Muscle layer of duodenum (tissue), 2 donors: Measurements from ENCODE around the gene TTLL11.

Source experiments
- H3K27ac ChIP-seq: one replicate; pipeline ENCODE4 v1.7.0; 2013; ENCODE audit warnings: mild to moderate bottlenecking, low read length
- H3K27me3 ChIP-seq: one replicate; pipeline ENCODE4 v1.7.0; 2013; ENCODE audit warnings: low read depth, mild to moderate bottlenecking, control low read depth, low read length
- H3K36me3 ChIP-seq, 2 donors: one replicate each; pipeline ENCODE4 v1.7.0; 2013; ENCODE audit warnings: low read length in 2 of 2, control low read depth in 1 of 2, mild to moderate bottlenecking in 1 of 2; ENCODE audit not compliant: insufficient read depth in 2 of 2, control insufficient read depth in 1 of 2
- H3K4me1 ChIP-seq, 2 donors: one replicate each; pipeline ENCODE4 v1.7.0; 2013; ENCODE audit warnings: low read length in 2 of 2, mild to moderate bottlenecking in 2 of 2, control low read depth in 1 of 2, moderate library complexity in 1 of 2; ENCODE audit not compliant: insufficient read depth in 2 of 2, control insufficient read depth in 1 of 2
- H3K4me3 ChIP-seq, 2 donors: one replicate each; pipeline ENCODE4 v1.7.0; 2013; ENCODE audit warnings: low read length in 2 of 2, low read depth in 1 of 2, mild to moderate bottlenecking in 1 of 2
- H3K9me3 ChIP-seq, 2 donors: one replicate each; pipeline ENCODE4 v1.7.0; 2013; ENCODE audit warnings: low read length in 2 of 2, control low read depth in 1 of 2, mild to moderate bottlenecking in 1 of 2; ENCODE audit not compliant: control insufficient read depth in 1 of 2
- donor health status: healthy.

The TTLL11 gene

DNA sequence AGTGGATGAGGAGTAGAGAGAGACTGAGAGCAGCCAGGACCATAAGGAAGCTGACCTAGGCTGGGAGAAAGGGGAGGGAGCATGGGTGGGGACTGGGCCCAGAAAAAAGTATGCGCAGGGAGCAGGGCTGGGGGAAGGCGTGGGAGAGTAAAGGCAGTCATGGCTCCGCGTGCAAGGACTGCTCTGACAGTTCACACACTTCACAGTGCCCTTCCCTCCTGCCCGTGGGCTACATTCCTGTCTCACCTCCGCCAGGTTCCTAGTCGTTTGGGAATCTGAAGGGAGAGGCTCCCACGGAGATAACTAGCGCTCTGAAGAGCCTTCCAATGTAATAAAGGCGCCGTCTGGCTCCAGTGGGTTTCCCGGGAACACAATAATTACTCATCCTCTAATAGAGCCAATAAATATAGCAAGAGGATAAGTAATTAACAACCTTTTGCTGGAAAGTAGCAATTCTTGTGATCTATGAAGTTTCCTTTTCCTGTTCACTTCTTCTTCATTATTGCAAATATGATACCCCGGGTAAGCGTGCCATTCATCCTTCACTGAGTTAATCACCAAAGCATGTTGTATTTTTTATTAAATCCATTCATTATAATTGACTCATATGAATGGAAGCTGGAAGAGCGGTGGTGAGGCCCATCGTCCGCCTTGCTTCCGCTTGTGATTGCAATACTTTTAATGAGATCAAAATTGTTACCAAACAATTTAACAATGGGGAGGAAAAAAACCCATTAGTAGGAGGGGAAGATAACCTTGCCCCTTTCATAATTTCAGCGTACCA lies 39.3 kb downstream of the TTLL11 start:
- H3K36me3 ChIP-seq = peaks cover 0 to 3% of the 10 kb centered on the region in 2 donors
- no peak overlapping the region for H3K27ac ChIP-seq
- H3K27me3 ChIP-seq = no peaks in the 10 kb centered on the region
- H3K4me3 ChIP-seq = no peak overlapping the region
- H3K4me1 ChIP-seq = no peaks in the 10 kb centered on the region
- H3K9me3 ChIP-seq = no peaks in the 10 kb centered on the region

DNA sequence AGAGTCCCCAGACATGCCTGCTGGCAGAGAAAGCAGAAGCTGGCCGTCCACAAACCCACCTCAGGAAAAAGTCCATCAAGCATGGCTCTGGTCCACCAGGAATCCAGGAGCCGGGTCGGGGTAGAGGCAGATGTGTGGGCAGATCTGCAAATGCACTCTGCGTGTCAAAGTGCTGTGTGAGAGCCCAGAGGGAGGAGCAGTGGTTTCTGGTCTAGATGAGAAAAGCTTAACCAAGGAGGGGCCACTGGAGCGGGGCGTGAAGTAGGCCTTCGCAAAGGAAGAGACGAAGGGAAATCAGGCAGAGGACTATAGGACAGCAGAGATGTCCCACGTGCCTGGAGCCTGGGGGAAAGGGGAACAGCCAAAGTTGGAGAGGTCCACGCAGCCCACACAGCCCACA lies 40.0 kb downstream of the TTLL11 start:
- Histone ChIP-seq H3K4me1 (no peaks in the 10 kb centered on the region), H3K9me3 (no peaks in the 10 kb centered on the region), H3K27ac (no peak overlapping the region), H3K27me3 (no peaks in the 10 kb centered on the region), H3K36me3 (peaks cover 0 to 3% of the 10 kb centered on the region in 2 donors), H3K4me3 (no peak overlapping the region)

DNA sequence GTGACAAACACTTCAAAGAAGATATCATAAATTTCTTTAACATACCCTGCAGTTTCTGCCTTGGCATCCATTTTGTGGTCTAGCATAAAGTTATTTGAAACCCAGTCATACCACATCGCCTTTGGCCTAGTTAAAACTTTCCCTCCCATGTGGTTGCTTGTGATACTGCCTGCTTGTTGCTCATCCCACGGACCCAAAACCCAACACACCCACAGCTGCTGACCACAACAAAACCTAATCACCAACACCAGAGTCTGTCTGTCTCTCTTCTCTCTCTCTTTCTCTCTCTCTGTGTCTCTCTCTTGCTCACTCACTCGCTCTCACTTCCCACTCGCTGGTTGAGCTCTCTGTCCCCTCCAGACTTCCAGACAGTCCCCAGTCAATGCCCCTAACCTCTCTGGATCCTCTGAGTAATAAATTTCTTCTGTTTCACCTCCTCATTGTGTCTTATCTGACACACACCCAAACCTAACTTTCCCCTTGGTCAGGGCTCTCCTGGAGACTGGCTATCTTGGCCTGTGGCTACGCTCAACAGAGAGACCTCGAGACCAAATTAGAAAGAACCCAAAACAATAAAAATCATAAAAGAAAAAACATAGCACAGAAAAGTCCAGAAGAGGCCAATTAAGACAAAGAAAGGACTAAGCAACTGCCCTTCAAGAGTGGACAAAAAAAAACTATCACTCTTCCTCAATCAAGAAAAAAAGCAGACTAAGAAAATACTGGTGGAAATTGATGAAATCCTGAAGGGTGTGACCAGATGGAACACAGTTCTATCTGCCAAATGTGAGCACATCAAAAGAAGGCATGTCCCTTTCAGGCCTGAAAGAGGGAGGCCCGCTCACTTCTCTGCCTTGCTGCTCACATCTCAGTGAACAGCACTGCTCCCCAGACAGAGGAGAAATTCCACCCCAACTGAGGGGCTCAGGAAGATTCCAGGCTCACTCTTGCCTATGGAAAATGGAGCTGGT lies 41.5 kb downstream of the TTLL11 start:
- Histone ChIP-seq H3K27ac (no peak overlapping the region), H3K36me3 (peaks cover 0 to 3% of the 10 kb centered on the region in 2 donors), H3K27me3 (no peaks in the 10 kb centered on the region), H3K4me3 (no peak overlapping the region), H3K9me3 (no peaks in the 10 kb centered on the region), H3K4me1 (no peaks in the 10 kb centered on the region)

GRCh38 chr9:122050167-122050566 lies 42.9 kb downstream of the TTLL11 start:
- H3K36me3 ChIP-seq = no peaks in the 10 kb centered on the region
- H3K27me3 ChIP-seq = no peaks in the 10 kb centered on the region
- no peak overlapping the region for H3K27ac ChIP-seq
- no peaks in the 10 kb centered on the region for H3K9me3 ChIP-seq
- no peak overlapping the region for H3K4me3 ChIP-seq
- no peaks in the 10 kb centered on the region for H3K4me1 ChIP-seq

- Histone ChIP-seq H3K4me1 (peaks cover 0 to 11% of the 10 kb centered on the region in 2 donors), H3K36me3 (peaks cover 0 to 15% of the 10 kb centered on the region in 2 donors), H3K27me3 (no peaks in the 10 kb centered on the region), H3K9me3 (no peaks in the 10 kb centered on the region), H3K27ac (no peak overlapping the region), H3K4me3 (no peak overlapping the region)
Observed at GRCh38 chr9:122042056-122042455, 51.1 kb downstream of the TTLL11 start.

DNA sequence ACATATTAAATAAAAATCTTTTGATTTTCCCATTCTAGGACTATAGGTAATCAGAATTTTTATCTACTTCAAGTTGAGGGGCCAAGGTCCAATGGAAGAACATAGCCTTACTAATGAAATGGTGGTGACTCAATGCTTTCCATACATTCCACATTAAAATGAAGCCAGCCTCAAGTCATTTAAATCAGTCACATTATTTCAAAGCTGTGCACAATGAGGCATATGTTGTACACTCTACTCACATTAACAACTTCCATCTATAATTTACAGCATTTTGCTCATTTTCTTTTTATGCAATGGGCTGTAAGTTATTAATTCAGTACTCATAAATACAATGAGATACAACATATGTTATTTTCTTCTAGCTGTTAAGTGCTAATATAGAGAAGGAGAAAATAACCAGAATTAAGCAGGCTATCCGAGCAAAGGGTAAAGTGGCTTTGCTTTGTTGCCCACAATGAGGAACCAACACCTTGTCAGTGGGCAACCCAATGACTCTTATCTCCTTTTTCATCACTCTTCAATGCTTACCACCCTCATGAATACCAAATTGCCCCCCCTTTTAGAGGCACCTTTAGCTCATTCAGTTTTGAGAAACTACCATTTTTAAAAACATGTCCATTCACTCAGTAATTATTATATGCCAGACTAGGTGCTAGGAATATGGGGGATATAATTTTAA lies 52.4 kb downstream of the TTLL11 start:
- Histone ChIP-seq H3K27ac (no peak overlapping the region), H3K4me1 (peaks cover 0 to 11% of the 10 kb centered on the region in 2 donors)

GRCh38 chr9:122039234-122039633 lies 53.9 kb downstream of the TTLL11 start:
- Histone ChIP-seq H3K9me3 (no peaks in the 10 kb centered on the region), H3K36me3 (peaks cover 0 to 15% of the 10 kb centered on the region in 2 donors), H3K4me1 (peaks cover 0 to 11% of the 10 kb centered on the region in 2 donors), H3K4me3 (no peak overlapping the region), H3K27ac (no peak overlapping the region), H3K27me3 (no peaks in the 10 kb centered on the region)

More for the DNA sequence above, 52.4 kb downstream of the TTLL11 start:
- Histone ChIP-seq H3K4me3 (no peak overlapping the region), H3K27me3 (no peaks in the 10 kb centered on the region), H3K9me3 (no peaks in the 10 kb centered on the region), H3K36me3 (peaks cover 0 to 15% of the 10 kb centered on the region in 2 donors)

DNA sequence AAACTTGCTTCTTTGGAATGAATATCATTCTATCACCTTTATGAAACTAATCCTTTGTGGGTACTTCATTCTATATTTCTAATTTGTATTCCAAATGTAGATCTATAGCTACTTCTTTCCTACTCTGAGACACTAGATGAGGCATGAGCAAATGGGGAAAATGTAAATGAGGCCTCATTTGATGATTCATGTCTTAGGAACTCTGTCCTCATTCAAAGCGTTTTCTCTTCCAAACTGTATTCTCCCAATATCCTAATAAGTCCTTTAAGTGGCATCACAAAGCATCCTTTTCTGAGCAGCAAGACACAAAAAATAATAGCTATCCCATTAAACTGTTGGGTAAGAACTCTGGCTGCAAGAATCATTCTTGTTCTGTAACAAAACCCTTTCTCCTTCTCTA lies 56.1 kb downstream of the TTLL11 start:
- Histone ChIP-seq H3K27ac (no peak overlapping the region), H3K4me1 (peaks cover 0 to 14% of the 10 kb centered on the region in 2 donors), H3K36me3 (peaks cover 0 to 15% of the 10 kb centered on the region in 2 donors), H3K9me3 (no peaks in the 10 kb centered on the region), H3K4me3 (no peak overlapping the region), H3K27me3 (no peaks in the 10 kb centered on the region)

GRCh38 chr9:122036408-122036807 lies 56.7 kb downstream of the TTLL11 start:
- Histone ChIP-seq H3K36me3 (peaks cover 0 to 15% of the 10 kb centered on the region in 2 donors), H3K4me3 (no peak overlapping the region), H3K27ac (no peak overlapping the region), H3K4me1 (peaks cover 0 to 14% of the 10 kb centered on the region in 2 donors), H3K9me3 (no peaks in the 10 kb centered on the region), H3K27me3 (no peaks in the 10 kb centered on the region)

DNA sequence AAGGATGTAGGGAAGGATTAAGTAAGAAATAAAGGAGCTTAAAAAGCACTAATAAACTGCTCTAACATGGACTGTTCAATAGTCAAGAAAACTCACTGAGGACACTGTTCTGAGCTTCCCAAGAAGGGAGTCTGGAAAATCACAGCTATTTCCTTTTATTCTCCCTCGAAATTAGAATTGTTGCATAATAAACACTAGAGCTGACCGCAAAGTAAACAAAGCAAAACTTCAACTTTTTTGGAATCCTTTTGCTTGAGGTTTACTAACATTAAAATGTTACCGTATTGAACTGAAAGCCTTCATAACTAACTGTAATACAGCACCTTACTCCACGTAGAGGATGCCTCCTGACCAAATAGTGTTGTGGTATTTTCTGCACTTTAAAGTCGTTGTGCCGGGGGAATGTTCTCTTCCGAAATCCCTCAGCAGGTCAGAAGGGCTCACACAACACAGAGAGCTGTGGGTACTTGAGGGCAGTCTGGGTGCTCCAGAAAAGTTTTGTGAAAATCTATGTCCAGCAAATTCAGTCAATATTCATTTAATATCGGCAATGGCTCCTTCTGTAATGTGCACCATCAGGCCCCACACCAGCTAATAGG lies 59.2 kb downstream of the TTLL11 start:
- no peak overlapping the region for H3K4me3 ChIP-seq
- H3K27ac ChIP-seq = no peak overlapping the region
- H3K36me3 ChIP-seq = peaks cover 0 to 18% of the 10 kb centered on the region in 2 donors
- H3K27me3 ChIP-seq = no peaks in the 10 kb centered on the region
- H3K4me1 ChIP-seq = peaks cover 0 to 3% of the 10 kb centered on the region in 2 donors
- no peaks in the 10 kb centered on the region for H3K9me3 ChIP-seq
